H1 (cell line): ENCODE data around the gene KISS1R. TPM values are rescaled to one million over a fixed set of nuclear protein-coding genes. Genes with fewer than 3 reads are reported as not detected.

ENCODE experiments used
- CTCF ChIA-PET: fragments of 300-600 bp; sonication (Branson Sonifier 250); formaldehyde crosslinking; loops from one replicate; lab custom pipeline; 2021; ENCODE audit not compliant: partially characterized antibody; lab: Charles Lee
- POLR2A ChIA-PET: fragments of 300-600 bp; sonication (Branson Sonifier 250); formaldehyde crosslinking; loops from one replicate; lab custom pipeline; 2021; ENCODE audit warnings: inconsistent platforms; ENCODE audit not compliant: partially characterized antibody; lab: Charles Lee
- DNase-seq, 2 experiments: peaks; one replicate each; pipeline versions ENCODE4 v3.0.0 to v3.0.0-alpha.2; 2010 to 2022; ENCODE audit warnings: low spot score in 2 of 2, low read depth in 1 of 2, mixed read lengths in 1 of 2
- FAIRE-seq: peaks from 2 replicates; lab custom pipeline; 2011; peaks lifted over from hg19 to GRCh38; lab: Jason Lieb, UNC
- H2AFZ ChIP-seq: 2 replicates; pipeline ENCODE4 v1.8.1; 2012; ENCODE audit warnings: low read length, inconsistent platforms
- H2AK5ac ChIP-seq: 2 replicates; pipeline ENCODE4 v1.6.1; 2013; ENCODE audit warnings: low read depth, low read length
- H2BK120ac ChIP-seq: replicated peaks from 2 replicates; pipeline ENCODE3; 2013; ENCODE audit warnings: low read depth, low read length, inconsistent platforms
- H2BK12ac ChIP-seq: 2 replicates; pipeline ENCODE4 v1.6.1; 2013; ENCODE audit warnings: low read depth, low read length
- H2BK15ac ChIP-seq: 2 replicates; pipeline ENCODE4 v1.6.1; 2013; ENCODE audit warnings: low read length
- H2BK20ac ChIP-seq: 2 replicates; pipeline ENCODE4 v1.6.1; 2013; ENCODE audit warnings: low read length
- H2BK5ac ChIP-seq: 2 replicates; pipeline ENCODE4 v1.6.1; 2013; ENCODE audit warnings: low read depth, low read length
- H3K14ac ChIP-seq: 2 replicates; pipeline ENCODE4 v1.6.1; 2013; ENCODE audit warnings: inconsistent platforms; ENCODE audit not compliant: insufficient read length
- H3K18ac ChIP-seq: 2 replicates; pipeline ENCODE4 v1.6.1; 2013; ENCODE audit warnings: low read length; ENCODE audit errors: extremely low read depth
- H3K23ac ChIP-seq: 2 replicates; pipeline ENCODE4 v1.6.1; 2013; ENCODE audit warnings: inconsistent platforms; ENCODE audit not compliant: insufficient read length
- H3K23me2 ChIP-seq: 2 replicates; pipeline ENCODE4 v1.6.1; 2013; ENCODE audit warnings: low read depth, low read length
- H3K27ac ChIP-seq: 2 replicates; pipeline ENCODE4 v1.6.1; 2011; ENCODE audit warnings: low read depth, low read length, inconsistent platforms
- H3K27me3 ChIP-seq, 4 experiments: replicated peaks in 1 of 4; 1 replicate in 1 of 4; 2 replicates in 3 of 4; pipeline versions ENCODE4 v1.6.1 to v1.8.1; 2011 to 2013; ENCODE audit warnings: low read length in 3 of 4, mild to moderate bottlenecking in 3 of 4, inconsistent platforms in 2 of 4, mixed read lengths in 2 of 4, moderate library complexity in 1 of 4; ENCODE audit not compliant: control insufficient read depth in 3 of 4, insufficient read depth in 3 of 4; ENCODE audit errors: extremely low read depth in 1 of 4
- H3K36me3 ChIP-seq, 4 experiments: 2 replicates each; pipeline versions ENCODE4 v1.6.1 to v1.8.1; 2011 to 2013; ENCODE audit warnings: mild to moderate bottlenecking in 4 of 4, low read length in 3 of 4, moderate library complexity in 2 of 4, control low read depth in 1 of 4, inconsistent platforms in 1 of 4; ENCODE audit not compliant: insufficient read depth in 4 of 4, control insufficient read depth in 2 of 4
- H3K4ac ChIP-seq: replicated peaks from 2 replicates; pipeline ENCODE3; 2013; ENCODE audit warnings: low read length, low read depth, mixed read lengths, inconsistent platforms; ENCODE audit not compliant: insufficient read length
- H3K4me1 ChIP-seq, 4 experiments: replicated peaks in 1 of 4; 1 replicate in 1 of 4; 2 replicates in 3 of 4; pipeline versions ENCODE4 v1.6.1 to v1.8.1; 2011 to 2013; ENCODE audit warnings: low read length in 3 of 4, inconsistent platforms in 2 of 4, mixed read lengths in 1 of 4; ENCODE audit not compliant: insufficient read depth in 4 of 4, control insufficient read depth in 3 of 4
- H3K4me2 ChIP-seq, 2 experiments: 2 replicates each; pipeline versions ENCODE4 v1.6.1 to v1.8.1; 2011 to 2013; ENCODE audit warnings: low read depth in 2 of 2, low read length in 2 of 2, control low read depth in 1 of 2, inconsistent platforms in 1 of 2, mild to moderate bottlenecking in 1 of 2; ENCODE audit not compliant: insufficient read depth in 1 of 2
- H3K4me3 ChIP-seq, 4 experiments: fragments of 200-600, 300-600 bp in 1 of 4; sonication (generic), shearing (Covaris generic), sonication (Bioruptor Twin) in 1 of 4; 2 replicates each; pipeline versions ENCODE4 v1.5.1 to v1.8.1; 2011 to 2016; ENCODE audit warnings: low read length in 4 of 4, low read depth in 3 of 4, control low read depth in 2 of 4, inconsistent platforms in 2 of 4, mild to moderate bottlenecking in 2 of 4, mixed read lengths in 1 of 4, moderate library complexity in 1 of 4; ENCODE audit not compliant: insufficient read depth in 2 of 4; ENCODE audit errors: extremely low read depth in 1 of 4
- H3K56ac ChIP-seq: replicated peaks from 2 replicates; pipeline ENCODE3; 2013; ENCODE audit warnings: low read depth, mild to moderate bottlenecking, mixed read lengths, low read length, inconsistent platforms; ENCODE audit not compliant: insufficient read length
- H3K79me1 ChIP-seq: 2 replicates; pipeline ENCODE4 v1.6.1; 2013; ENCODE audit warnings: low read depth, low read length, control low read depth
- H3K79me2 ChIP-seq, 2 experiments: 2 replicates each; pipeline versions ENCODE4 v1.6.1 to v1.8.1; 2012 to 2013; ENCODE audit warnings: low read length in 2 of 2, mild to moderate bottlenecking in 2 of 2, inconsistent platforms in 1 of 2; ENCODE audit not compliant: insufficient read depth in 2 of 2, control insufficient read depth in 1 of 2
- H3K9ac ChIP-seq, 4 experiments: replicated peaks in 1 of 4; 1 replicate in 1 of 4; 2 replicates in 3 of 4; pipeline versions ENCODE4 v1.6.1 to v1.8.1; 2011 to 2013; ENCODE audit warnings: low read depth in 3 of 4, low read length in 3 of 4, control low read depth in 2 of 4, mild to moderate bottlenecking in 2 of 4, moderate library complexity in 2 of 4, inconsistent platforms in 1 of 4; ENCODE audit errors: extremely low read depth in 1 of 4
- H3K9me3 ChIP-seq, 2 experiments: 2 replicates each; pipeline versions ENCODE4 v1.6.1 to v1.8.1; 2012 to 2013; ENCODE audit warnings: mild to moderate bottlenecking in 2 of 2, moderate library complexity in 2 of 2, control low read depth in 1 of 2, inconsistent platforms in 1 of 2, low read depth in 1 of 2, low read length in 1 of 2, mixed read lengths in 1 of 2; ENCODE audit not compliant: insufficient read depth in 2 of 2
- H4K20me1 ChIP-seq, 2 experiments: replicated peaks in 1 of 2; 2 replicates each; pipeline versions ENCODE3 to v1.8.1; 2011 to 2013; ENCODE audit warnings: inconsistent platforms in 2 of 2, low read length in 2 of 2, mild to moderate bottlenecking in 1 of 2; ENCODE audit not compliant: insufficient read depth in 2 of 2, control insufficient read depth in 1 of 2
- H4K5ac ChIP-seq: 2 replicates; pipeline ENCODE4 v1.6.1; 2013; ENCODE audit warnings: low read length, low read depth, mixed read lengths, inconsistent platforms; ENCODE audit not compliant: insufficient read length
- H4K8ac ChIP-seq: 2 replicates; pipeline ENCODE4 v1.8.0; 2013; ENCODE audit warnings: mild to moderate bottlenecking, moderate library complexity, low read length, inconsistent platforms; ENCODE audit not compliant: insufficient read depth; ENCODE audit errors: extremely low read depth
- H4K91ac ChIP-seq: replicated peaks from 2 replicates; pipeline ENCODE3; 2013; ENCODE audit warnings: low read length, mixed read lengths, inconsistent platforms; ENCODE audit not compliant: insufficient read length
- EGR1 ChIP-seq: IDR thresholded peaks from 2 replicates; pipeline ENCODE4 v1.6.1; 2011; ENCODE audit warnings: low read depth, low read length, borderline replicate concordance
- POLR2A ChIP-seq, 2 experiments: IDR thresholded peaks; 1 replicate in 1 of 2; 2 replicates in 1 of 2; pipeline ENCODE4 v1.6.1; 2011; ENCODE audit warnings: low read depth in 2 of 2, low read length in 2 of 2, mild to moderate bottlenecking in 2 of 2; ENCODE audit errors: control extremely low read depth in 1 of 2
- TAF1 ChIP-seq: IDR thresholded peaks from 2 replicates; pipeline ENCODE4 v1.6.1; 2011; ENCODE audit warnings: mild to moderate bottlenecking, low read depth, low read length
- ZNF274 ChIP-seq: IDR thresholded peaks from 2 replicates; pipeline ENCODE4 v1.7.0; 2012; ENCODE audit warnings: low read length, borderline replicate concordance; ENCODE audit errors: extremely low read depth
- WGBS, 2 experiments: shearing (Covaris generic) in 1 of 2; methylation state at CpG; one replicate each; pipeline versions ENCODE4 v1.1.6 to v1.1.7; 2013 to 2015; ENCODE audit warnings: low lambda C conversion rate in 2 of 2, mixed read lengths in 2 of 2, inconsistent platforms in 1 of 2, low coverage in 1 of 2, missing lambda C conversion rate in 1 of 2; ENCODE audit not compliant: insufficient replicate concordance in 2 of 2, insufficient coverage in 1 of 2, insufficient read length in 1 of 2; ENCODE audit errors: extremely low coverage in 1 of 2, missing lambda C conversion rate in 1 of 2; 5-methylcytosine and 5-hydroxymethylcytosine counted together
- polyA plus RNA-seq, 7 experiments: library from polyadenylated mRNA; depleted of rRNA in 3 of 7; stranded (reverse) in 5 of 7; unstranded in 2 of 7; fragments of >200 nt in 5 of 7; fragments of 200-250 nt in 2 of 7; gene quantifications; 1 replicate in 5 of 7; 2 replicates in 1 of 7; 4 replicates in 1 of 7; pipeline versions ENCODE4 v1.2.1 to v1.2.3, GENCODE V29; 2011 to 2013; ENCODE audit warnings: missing spikeins in 2 of 7, mixed read lengths in 2 of 7
- total RNA-seq: library from RNA; stranded (reverse); fragmentation: NEBNext Ultra II Directional; extraction: Animal tissue kit (Norgen Biotek cat#: 25700); gene quantifications from 2 replicates; pipeline ENCODE4 v1.2.1, GENCODE V29; 2021

The KISS1R gene
- total and polyA plus RNA-seq, 2 of the 8 experiments (the other 6 are each of a cell fraction or from before 2014, with no cell fraction given) = 2.3 to 2.7 TPM

DNA sequence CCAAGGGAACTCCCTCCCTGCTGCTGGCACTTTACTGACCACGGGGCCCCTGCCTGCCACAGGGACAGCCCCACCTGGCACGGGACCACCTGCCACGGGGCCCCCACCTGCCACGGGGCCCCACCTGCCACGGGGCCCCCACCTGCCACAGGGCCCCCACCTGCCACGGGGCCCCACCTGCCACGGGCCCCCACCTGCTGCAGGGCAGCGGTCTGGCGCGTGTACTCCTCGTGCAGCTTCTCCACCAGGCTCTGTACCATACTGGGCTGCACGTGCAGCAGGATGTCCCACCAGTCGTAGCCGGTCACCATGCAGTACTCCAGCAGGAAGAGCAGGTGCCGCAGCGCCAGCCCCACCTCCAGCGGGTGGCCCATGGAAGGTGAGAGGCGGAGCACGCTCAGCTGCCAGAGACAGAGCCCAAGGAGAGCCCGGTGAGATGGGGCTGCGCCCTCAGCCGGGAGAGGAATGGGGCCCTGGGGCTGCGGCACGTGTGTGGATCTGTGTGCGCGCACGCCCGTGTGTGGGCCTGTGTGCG, 40.3 kb upstream of the KISS1R start:
- Histone ChIP-seq H3K79me1 (peaks cover 2% of the 10 kb centered on the region; the same call in 1 of the 2 replicates), H3K18ac (no peak overlapping the region), H3K23me2 (no peaks in the 10 kb centered on the region), H3K36me3 (peaks cover 0 to 16% (median 4%) of the 10 kb centered on the region in 4 experiments; a peak in 5 of 8 replicates), H3K9me3 (peaks cover 0 to 2% of the 10 kb centered on the region in 2 experiments; a peak in 1 of 4 replicates), H4K8ac (no peak overlapping the region), H3K56ac (no peak overlapping the region), H2BK20ac (no peak overlapping the region), H2BK15ac (no peak overlapping the region), H3K14ac (no peak overlapping the region), H2BK12ac (no peak overlapping the region), H3K23ac (no peak overlapping the region), H3K4me3 (no peak overlapping the region), H3K4me1 (peaks cover 0 to 10% (median 4%) of the 10 kb centered on the region in 4 experiments; a peak in 5 of 7 replicates), H3K9ac (no peak overlapping the region), H3K27me3 (no peaks in the 10 kb centered on the region), H3K79me2 (no peaks in the 10 kb centered on the region), H2BK5ac (no peak overlapping the region), H3K4ac (no peak overlapping the region), H2AFZ (no peak overlapping the region), H2BK120ac (no peak overlapping the region), H3K27ac (no peak overlapping the region), H4K91ac (no peak overlapping the region), H4K20me1 (peaks cover 0 to 5% of the 10 kb centered on the region in 2 experiments), H4K5ac (no peak overlapping the region), H2AK5ac (no peak overlapping the region), H3K4me2 (no peak overlapping the region)
- DNase-seq (no peak), FAIRE-seq (no peak)
- CTCF ChIA-PET = interaction anchor here (1.5 to 3.1 kb wide), 2 partner anchors 13 to 47 kb away, joined by 4 to 16 read pairs; no protein-coding TSS in a partner anchor
- POLR2A ChIA-PET = interaction anchor here (1.2 to 11.5 kb wide), 2 partner anchors 13 to 150 kb away, joined by 4 to 82 read pairs; partner anchors contain the start of genes MED16 and RNU6-9
- WGBS, 2 experiments = 96% methylated on average over 21 of the region's 29 CpGs; no CpG with 5 or more reads in 1 of the 2 experiments
- TF ChIP-seq POLR2A (IDR thresholded peaks at IDR 0.05; ENCODE audit: control extremely low read depth in 1 of 2, low read depth in 2 of 2, low read length in 2 of 2) (no peak), EGR1 (peak; percentile 39; the same call in 1 of the 2 replicates), TAF1 (no peak), ZNF274 (no peak)
